Suppressor macrophage (primary cell): ENCODE measurements around the gene ARAP3.
"Not testable (repeated sequence)": the region's sequence is repeated elsewhere in the genome, so short reads cannot be mapped to it uniquely, and the experiment has no call there.

Experiments used
- DNase-seq, 4 experiments: peaks; one replicate each; pipeline ENCODE4 v3.0.0-alpha.2; 2020 to 2022
- total RNA-seq, 17 experiments: gene quantifications; one replicate each; lab custom pipeline; 2026; ENCODE audit warnings: mixed read lengths in 6 of 17, inconsistent platforms in 3 of 17; lab: John Stamatoyannopoulos, UW

Gene ARAP3
- total RNA-seq, result 1.2 to 29.3 (median 10.7) reads per million in 17 experiments

GRCh38 chr5:141681695-141682641 lies at the start of gene ARAP3:
Gene ARAP3, minus strand, starts transcription at chr5:141682230. Its CDS starts 1,744 bp downstream, at chr5:141680486.
- DNase-seq, result peak; percentile 64 to 90 (median 80)

GRCh38 chr5:141729387-141730006 lies 47.5 kb upstream of the ARAP3 start:
- no peak for DNase-seq

DNA sequence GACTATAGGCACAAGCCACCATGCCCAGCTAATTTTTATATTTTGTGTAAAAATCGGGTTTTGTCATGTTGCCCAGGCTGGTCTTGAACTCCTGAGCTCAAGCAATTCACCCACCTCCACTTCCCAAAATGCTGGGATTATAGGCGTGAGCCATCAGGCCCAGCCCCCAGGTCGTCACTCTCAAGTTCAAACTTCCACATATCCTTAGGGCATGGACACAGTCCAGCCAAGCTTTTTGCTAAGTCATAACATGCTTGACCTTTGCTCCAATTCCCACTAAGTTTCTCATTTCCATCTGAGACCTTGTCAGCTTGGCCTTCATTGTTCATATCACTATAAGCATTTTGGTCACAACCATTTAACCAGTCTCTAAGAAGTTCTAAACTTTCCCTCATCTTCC lies 43.9 kb upstream of the ARAP3 start:
- no peak for DNase-seq

GRCh38 chr5:141725174-141725573 lies 43.1 kb upstream of the ARAP3 start:
- not testable (repeated sequence) for DNase-seq

- DNase-seq, result no peak
These were observed 40.2 kb upstream of the ARAP3 start for GRCh38 chr5:141722266-141722665.

- no peak for DNase-seq
These were observed 35.0 kb upstream of the ARAP3 start for GRCh38 chr5:141717043-141717442.

- DNase-seq, result no peak
These were observed 34.4 kb upstream of the ARAP3 start for GRCh38 chr5:141716468-141716867.

- no peak for DNase-seq
These were observed 34.0 kb upstream of the ARAP3 start for GRCh38 chr5:141716009-141716408.

DNA sequence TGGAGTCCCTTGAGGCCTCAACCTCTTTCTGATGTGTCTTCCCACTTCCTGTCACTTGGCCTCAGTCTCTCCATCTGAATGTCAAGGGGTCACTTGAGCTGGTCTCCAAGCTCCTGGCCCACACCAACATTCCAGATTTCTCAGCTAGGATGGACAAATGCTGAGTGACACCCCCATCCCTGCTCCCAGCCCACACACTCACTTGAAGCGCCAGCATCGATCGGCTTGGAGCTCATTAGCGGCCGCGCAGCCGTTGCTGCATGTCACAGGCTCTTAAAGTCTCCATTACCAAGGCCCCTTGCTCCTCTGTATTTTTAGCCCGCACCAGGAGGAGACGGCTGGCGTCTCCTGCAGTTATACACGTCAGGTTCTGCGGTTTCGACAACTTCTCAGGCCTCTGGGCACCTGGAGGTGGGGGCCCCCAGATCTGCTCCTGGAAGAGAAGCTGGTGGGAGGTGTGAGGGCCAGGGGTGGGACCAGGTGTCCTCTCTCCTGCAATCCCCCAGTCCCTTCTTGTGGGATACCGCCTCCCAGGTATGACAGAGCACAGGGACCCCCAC lies 33.4 kb upstream of the ARAP3 start:
- no peak for DNase-seq

DNA sequence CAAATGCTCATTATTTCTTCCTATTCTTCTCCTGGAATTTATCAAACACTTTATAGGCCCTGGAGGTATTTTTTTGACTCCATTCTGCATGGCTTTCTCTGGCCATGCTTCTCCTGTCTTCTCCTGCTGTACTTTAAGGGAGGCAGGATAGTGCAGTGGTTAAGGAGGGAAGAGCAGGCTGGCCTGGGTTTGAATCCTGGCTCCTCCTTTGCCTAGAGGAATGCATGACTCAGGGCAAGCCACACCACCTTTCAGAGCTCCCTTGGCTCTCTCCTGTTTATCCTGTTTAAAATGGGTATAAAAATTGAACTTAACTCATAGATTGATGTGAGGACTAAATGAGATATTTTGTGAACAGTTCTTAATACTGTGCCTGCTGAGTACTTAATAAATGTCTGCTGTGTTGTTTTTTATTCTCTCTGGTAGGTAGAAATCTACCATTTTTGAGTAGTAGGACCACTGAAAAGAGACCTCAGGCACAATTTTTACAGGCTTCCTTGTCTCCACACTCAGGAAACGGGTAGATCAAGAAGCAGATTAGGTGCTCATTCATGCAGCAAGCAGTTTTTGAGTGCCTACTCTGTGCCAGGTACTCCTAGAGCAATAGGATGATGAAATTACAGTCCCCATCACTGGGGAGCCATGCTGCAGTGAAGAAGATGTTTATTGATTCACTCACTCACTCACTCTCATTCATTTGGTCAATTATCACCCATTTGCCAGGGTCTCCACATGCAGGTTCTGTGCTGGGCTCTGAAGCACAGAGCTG lies 32.7 kb upstream of the ARAP3 start:
- no peak for DNase-seq

GRCh38 chr5:141713616-141714309 lies 31.7 kb upstream of the ARAP3 start:
- DNase-seq, result no peak

GRCh38 chr5:141711687-141712086 lies 29.7 kb upstream of the ARAP3 start:
- DNase-seq, result no peak

DNA sequence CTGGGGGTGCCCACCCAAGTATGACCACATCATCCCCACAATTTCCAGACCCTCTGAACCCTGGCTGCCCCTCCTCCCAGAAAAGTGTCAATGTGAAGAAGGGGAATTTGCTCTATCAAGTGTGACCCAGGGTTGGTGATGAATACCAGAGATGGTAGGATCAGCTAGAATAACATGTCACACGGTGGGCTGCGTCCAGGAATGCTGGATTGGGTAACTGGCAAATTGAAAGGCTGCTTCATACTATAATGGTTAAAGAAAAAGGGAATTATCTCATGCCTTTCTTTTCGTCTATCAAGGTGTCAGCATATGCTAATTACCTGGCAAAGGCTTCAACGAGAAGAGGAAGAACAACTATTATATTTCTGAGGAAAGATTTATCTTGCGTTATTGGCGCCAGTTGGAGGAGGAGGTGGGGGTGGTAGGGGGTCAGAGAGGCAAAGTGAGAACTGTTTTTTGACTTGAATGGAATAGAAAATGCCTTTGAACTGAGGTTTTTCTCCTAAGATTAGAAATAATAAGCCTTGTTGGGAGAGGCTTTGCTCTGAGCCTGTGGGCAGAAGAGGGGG lies 27.8 kb upstream of the ARAP3 start:
- no peak for DNase-seq

DNA sequence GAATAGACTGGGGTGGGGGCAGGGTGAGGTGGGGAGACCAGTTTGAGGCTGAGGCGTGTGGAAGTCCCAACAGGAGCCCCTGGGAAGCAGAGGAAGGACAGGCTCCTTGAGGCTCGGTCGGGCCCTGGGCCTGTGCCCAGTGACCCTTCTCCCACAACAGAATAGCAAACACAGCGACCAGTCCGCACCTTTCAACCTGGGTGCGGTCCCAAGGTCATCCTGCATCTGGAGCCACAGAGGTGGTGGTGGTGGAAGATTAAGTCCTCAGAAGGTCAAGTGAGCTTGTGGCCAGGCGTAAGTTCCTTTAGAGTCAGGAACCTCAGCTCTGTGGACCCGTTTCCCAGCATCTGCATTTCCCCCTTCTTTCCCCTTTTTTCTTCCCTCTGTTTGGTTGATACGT lies 26.0 kb upstream of the ARAP3 start:
- DNase-seq, result no peak

DNA sequence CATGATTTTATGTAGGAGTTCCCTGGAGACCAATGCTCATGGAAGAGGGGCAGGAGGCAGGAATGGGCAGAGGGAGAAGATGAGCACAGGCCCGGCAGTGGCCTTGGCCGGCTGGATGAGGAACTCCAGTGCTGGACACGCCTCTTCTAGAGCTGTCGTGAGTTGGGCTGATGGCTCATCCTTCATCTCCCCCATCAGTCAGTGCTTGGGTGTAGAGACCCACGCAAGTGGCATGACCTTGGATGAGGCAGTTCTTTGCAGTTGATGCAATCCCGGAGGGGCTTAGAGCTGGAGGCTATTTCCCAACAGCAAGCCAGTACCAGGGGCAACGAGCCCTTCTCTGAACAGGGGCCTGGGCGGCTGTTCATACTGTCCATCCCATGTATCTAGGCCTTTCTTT lies 25.5 kb upstream of the ARAP3 start:
- DNase-seq, result peak; percentile 31 to 57 (median 52)

DNA sequence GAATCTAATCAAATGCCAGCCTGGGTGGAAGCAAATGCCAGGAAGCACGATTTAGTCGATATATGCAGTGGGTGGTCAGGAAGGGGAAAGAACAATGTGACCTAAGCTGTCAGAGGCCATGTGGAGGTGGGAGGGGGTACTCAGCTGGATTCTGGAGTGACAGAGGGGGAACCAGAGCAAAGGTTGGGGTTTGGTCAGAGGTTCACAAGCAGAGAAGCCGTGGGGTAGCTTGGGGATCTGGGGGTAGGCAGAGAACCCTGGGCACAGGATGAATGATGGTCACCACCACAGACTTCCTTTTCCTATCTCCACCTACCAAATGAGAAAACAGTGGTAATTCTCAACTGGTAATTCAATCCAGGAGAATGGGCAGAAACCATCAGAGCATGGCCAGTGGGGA lies 24.1 kb upstream of the ARAP3 start:
- DNase-seq, result peak; percentile 28 to 64 (median 56)

GRCh38 chr5:141705469-141705868 lies 23.4 kb upstream of the ARAP3 start:
- DNase-seq, result peak in 2 of 4 experiments; percentile 40 to 41

- no peak for DNase-seq
These were observed 22.8 kb upstream of the ARAP3 start for GRCh38 chr5:141704782-141705297.

GRCh38 chr5:141703133-141703561 lies 21.1 kb upstream of the ARAP3 start:
- no peak for DNase-seq

DNA sequence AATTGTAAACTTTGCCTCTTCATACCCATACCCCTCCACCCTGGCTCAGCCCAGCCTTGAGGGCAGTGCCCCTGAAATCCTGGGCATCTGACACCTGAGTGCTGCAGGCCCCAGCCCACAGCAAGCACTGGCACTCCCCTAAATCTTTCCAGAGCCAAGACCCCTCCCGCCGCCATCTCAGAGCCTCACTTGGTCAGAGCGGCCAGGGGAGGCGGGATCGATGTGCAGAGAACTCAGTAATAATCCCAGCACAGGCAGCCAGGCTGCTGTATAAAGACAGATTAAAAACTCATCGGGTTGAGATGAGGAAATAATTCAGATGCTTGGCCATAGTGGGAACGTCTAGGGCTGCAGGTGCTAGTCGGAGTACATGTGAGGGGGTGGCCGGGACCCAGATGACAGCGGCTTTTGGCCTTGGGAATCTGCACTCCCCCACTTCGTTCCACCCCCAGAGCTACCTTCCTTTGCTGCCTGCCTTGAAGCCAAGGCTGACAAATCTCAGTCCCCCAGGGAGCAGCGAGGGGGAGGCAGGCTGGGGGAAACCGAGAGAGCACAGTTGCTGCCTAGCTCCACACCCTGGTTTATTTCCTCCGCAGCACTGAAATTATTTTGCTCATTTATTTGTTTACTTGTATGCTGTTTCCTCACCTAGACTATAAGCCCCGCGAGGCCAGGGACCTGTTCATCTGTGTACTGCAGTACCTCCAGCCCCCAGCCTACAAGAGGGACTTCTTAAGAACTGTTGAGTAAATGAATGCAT lies 19.5 kb upstream of the ARAP3 start:
- DNase-seq, result no peak

GRCh38 chr5:141697586-141697985 lies 15.6 kb upstream of the ARAP3 start:
- no peak for DNase-seq
